GM19438 (cell line): ENCODE results near the gene FAM168A.

ENCODE experiments used
- ATAC-seq: cut with Tn5 transposase; IDR thresholded peaks from one replicate; pipeline ENCODE4 v1.9.1; 2021; ENCODE audit warnings: low read depth; ENCODE audit not compliant: unreplicated experiment

Gene FAM168A

DNA sequence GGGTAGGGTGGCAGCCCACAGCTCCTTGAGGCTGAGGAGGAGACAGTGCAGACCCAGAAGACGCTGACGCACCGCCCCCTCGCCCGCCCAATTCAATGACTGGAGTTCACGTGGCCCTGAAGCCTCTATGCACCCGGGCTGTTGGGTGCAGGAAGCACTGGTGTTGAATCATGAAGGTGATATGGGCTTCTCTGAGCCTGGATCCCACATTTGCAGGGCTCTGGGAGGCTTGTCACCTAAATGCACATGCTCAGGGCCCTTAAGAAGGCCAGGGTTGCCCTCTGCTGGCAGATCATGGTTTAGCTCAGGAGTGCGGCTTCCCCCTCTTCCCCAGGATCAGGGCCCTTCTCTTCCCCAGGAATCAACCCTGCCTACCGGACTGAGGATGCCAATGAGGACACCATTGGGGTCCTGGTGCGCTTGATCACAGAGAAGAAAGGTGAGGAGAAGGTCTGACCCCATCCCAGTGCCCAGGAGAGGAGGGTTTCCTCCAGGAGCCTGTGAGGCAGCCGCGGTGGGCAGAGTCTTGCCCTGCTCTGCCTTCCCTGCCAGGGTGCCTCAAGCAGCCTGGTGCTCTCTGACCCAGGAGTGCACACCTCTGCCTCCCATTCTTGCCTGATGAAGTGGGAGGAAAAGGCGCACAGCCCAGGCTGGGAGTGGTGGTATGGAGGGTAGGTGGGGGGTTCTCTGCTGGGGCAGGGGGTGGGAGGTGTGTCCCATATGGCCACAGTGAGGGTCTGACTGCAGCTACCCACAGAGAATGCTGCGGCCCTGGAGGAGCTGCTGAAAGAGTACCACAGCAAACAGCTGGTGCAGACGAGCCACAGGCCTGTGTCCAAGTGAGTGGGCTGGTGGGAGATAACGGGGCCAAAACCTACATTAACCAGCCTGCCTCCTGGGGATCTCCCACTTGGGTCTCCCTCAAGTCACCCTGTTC, 204.2 kb downstream of the FAM168A start:
- ATAC-seq = no peak

DNA sequence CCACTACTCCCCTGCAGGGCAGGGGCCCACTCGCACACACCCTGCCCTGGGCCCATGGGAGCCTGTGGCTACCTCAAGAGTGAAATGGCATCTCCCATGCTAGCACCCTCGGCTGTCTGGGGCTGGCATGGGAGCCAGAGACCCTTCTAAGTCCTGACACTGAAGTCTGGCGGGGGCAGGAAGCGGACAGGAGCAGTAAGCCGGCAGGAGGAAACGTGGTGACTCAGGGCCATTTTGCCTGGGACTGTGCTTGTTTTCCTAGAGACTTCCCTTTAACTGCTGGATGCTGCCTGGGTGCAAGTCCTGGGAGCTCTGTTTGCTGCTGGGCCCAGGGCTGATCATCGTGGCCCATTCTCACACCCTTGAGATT, 204.9 kb downstream of the FAM168A start:
- ATAC-seq = no peak

DNA sequence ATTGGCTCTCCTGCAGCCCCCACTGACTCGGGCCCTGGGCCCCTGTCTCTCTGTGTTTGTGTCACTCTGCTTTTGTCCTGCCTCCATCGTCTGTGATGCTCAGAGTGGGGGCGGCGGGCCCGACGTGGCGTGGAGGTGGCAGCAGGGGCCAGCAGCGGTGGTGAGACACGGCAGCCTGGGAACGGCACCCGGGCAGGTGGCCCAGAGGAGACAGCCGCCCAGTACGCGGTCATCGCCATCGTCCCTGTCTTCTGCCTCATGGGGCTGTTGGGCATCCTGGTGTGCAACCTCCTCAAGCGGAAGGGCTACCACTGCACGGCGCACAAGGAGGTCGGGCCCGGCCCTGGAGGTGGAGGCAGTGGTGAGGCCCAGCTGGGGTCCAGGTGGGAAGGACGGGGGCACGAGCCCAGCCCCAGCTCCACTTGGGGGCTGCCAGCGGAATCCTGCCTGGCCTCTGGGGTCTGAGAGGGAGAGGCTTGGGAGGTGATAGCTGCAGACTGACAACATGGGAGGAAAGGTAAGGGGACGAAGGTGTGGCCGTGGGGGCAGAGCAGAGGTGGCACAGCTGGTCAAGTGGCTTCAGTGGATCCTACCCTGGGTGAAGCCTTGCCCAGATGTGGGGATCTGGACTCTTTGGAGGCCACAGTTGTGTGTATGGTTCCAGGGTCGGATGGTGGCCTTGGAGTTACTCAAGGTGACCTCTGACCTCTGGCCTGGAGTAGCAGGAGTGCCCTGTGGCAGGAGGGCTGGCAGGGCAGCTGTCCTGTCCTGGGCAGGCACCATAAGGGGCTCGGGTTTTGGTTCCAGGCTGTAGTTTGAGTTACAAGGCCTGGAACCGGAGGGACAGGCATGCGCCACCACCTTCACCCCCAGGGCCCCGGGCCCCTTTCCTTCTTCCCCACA, 205.6 kb downstream of the FAM168A start:
- ATAC-seq = no peak

DNA sequence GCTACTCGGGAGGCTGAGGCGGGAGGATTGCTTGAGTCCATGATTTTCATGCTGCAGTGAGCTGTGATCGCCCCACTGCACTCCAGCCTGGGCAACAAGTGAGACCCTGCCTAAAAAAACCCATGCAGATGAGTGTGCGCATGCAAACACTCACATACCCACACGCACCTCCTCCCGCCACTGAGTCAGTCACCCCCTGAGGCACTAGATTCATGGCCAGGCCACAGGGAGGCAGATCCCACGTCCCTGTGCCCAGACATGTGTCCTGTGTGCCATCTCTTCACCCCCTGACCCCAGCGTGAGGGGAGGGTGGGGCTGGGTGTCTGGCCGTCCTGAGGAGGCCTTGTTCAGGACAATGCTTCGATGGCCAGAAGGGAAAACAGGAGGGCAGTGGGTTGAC, 206.2 kb downstream of the FAM168A start:
- ATAC-seq = no peak

DNA sequence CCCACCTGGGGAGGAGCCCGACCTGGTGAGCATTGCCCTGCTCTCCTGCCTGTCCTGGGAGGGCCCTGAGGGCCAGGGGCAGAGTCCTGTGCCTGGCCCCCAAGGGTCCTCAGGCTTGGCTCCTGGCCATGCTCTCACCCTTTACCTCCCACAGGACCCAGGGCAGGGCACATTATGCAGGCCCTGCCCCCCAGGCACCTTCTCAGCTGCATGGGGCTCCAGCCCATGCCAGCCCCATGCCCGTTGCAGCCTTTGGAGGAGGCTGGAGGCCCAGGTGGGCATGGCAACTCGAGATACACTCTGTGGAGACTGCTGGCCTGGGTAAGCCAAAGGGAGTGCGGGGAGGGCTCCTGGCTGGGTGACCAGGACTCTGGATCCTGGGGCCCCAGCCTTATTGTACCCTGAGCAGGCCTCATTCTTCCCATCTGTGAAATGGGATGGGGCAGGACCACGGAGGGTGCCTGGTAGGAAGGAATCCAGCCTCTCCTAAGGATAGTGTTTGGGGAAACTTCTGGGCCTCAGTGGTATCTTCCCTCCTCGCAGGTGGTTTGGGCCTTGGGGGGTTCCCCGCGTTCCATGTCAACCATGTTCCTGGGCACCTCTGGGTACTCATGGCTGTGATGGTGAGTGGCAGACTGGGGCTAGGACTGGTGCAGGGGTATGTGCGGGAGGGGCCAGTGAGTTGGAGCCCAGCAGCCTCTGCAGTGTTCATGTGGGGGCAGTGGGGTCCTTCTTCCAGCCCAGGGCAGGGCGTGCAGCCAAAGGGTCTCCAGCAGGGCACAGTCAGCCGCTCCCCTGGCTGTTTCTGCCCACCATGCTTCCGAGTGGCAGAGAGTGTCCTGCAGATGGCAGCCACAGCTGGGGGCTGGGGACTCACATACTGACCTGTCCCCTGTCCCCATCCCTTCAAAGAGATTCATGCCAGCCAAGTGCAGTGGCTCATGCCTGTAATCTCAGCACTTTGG, 207.0 kb downstream of the FAM168A start:
- ATAC-seq = no peak

DNA sequence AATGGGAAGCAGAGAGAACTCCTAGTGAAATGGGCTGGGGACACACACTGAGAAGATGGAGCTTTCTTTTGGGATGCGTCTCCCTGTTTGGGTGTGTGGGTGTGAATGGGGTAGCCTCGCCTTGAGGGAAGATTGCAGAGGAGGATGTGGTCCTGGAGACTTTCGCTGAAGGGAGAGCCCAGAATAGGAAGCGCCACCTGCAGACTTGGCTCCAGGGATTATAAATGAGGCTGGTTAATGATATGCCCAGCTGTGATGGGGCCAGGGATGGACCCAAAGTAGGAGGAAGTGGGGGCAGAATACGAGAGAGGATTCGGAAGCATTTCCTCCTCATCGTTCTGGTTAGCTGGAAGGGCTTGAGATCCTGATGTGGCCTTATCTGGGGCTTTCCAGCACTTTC, 208.0 kb downstream of the FAM168A start:
- ATAC-seq = no peak

DNA sequence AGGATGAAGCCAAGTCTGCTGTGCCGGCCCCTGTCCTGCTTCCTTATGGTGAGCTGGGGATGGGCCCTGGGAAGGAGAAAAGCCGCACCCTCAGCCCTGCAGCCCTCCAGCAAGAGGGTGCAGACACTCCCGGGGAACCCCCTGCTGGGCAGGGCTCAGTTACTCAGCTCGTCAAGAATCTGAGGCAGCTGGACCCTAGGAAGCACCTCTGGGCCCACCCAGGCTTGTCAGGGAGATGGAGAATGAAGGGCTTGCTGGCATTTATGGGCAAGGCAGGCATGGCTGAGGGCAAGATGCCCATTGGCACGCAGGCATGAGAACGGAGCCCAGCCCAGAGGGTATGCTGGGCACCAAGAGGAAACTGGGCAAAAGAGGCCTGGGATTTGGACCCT, 208.8 kb downstream of the FAM168A start:
- ATAC-seq = no peak

DNA sequence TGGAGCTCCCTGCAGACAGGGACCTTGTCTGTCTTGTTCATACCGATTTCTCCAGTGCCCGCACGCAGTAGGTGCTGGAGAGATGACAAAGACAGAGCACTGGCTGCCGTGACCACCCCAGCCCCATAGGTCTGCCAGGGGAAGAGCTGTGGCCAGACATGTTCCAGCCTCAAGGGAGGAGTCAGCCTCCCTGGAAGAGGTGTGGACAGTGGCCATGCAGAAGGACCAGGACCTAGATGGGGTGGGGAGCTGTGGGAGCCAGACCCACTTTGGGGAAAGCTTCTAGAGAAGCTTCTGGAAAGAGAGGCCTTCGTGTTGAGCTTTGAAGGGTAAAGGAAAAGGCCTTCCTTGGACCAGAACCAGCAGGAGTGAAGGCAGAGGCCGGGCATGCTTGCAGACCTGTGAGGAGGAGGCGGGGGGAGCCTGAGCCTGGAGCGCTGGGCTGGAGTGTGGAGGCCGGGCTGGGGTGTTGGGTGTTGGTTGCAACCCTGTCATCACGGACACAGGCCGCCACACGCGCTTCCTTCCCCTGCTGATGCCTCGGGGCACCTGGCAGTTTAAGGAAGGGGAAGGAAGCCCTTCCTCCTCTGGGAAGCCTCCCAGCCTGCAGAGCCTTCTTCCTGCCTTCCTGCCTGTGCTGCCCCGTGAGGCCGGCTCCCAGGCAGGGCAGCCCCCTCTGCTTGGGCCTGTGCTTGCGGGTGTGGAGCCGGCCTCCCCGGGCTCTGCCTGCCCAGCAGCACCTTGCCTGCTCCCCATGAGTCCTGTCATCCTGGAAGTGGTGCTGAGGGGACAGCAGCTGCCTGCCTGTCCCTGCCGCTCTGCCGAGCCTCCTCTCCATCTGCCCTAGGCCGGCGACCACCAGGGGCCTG, 209.4 kb downstream of the FAM168A start:
- no peak for ATAC-seq

DNA sequence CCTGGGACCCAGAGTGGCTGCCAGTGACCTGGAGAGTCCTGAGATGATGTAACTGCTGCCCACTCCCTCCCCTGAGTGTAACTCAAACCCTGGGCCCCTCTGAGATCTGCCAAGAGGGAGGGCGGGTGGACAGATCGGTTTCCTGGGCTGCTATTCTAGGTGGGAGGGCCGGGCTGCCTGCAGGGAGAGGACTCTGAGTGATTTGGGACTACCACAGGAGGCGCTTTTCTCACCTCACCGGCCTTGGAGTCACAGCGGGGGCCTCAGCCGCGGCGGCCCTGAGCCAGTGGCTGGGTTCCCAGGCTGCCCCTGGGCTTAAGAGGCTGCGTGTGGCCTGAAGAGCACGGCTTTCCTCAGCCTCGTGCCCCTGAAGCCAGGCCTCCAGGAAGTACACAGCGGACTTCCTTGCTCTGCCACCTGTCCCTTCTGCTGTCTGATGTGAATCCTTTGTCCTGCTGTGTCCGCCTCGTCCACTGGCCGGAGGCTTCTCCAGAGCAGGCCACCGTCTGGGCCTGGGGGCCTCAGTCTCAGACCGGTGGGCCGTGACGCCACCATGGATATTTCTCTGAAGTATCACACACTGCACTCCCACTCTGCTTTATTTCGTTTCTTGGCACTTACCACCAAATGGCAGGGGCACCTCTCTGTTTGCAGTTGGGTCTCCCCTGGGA, 210.2 kb downstream of the FAM168A start:
- ATAC-seq = no peak

DNA sequence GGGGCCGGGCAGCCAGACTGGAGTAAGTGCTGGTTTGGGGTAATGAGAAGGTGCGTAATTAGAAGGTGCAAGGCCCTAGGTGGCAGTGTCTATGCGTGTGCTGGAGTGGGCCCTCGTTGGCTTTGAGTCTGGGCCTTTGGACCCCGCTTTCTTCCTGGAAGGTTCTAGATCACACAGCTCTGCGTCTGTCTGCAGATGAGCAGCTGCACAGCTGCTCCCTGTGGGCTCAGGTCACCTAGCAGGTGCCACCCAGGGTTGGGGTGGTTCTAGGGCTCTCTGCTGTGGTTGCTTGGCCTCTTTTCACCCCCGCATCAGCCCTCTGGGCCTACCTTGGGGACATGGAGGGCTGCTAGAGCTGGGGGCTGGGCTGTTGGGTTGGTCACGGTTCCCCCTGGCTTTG, 211.4 kb downstream of the FAM168A start:
- ATAC-seq = no peak

DNA sequence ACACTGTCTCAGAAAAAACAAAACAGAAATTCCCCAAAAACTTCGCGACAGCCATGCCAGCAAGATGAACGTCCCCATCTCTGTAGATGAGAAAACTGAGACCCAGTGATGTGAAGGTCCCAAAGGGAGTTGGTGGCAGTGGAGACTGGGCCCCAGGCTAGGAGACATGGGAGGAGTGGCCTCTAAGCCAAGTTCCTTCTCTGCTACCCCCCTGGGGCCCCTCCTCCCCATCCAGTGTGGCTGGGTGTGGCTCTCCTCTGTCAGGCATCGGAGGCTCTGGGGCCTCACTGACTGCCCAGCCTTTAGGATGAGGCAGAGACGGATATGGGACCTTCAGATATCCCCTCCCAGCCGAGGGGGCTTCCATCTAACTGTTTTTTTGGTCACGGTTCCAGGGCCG, 211.9 kb downstream of the FAM168A start:
- no peak for ATAC-seq

DNA sequence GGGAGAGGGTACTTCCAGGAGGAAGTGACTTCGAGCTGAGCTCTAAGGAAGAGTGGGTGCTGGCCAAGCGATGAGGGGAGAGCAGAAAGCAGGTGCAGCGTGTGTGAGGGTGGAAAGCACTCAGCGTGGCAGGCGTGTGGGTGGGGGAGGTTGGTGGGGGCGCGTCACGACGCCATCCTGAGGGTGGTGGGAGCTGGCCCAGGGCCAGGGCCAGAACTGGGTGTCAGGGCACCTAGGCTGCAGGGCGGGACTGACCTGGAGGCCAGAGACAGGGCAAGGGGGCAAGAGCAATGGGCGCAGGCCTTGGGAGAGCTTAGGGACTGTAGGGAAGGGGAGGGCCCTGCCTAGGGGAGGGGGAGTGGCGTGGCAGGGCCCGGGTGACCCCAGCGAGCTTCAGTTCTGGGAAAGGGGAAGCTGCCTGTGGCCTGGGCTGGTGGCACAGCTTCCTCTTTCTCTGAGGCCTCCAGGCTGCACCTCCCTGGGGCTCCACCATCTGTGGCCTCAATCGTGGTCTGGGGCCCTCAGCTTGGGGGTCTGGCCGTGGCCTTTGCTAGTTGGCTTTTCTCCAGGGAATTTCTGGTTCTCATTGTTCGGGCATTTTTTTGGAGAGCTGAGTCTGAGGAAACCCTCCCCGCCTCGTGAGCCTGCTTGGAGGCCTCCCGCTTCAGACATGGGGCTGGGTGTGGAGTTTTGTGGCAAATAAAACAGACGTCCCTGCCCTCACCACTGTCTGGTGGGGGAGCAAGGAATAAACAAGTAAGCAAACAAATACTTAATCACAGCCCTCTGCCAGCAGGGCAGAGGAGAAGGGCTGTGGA, 212.8 kb downstream of the FAM168A start:
- ATAC-seq = peak; percentile 45

DNA sequence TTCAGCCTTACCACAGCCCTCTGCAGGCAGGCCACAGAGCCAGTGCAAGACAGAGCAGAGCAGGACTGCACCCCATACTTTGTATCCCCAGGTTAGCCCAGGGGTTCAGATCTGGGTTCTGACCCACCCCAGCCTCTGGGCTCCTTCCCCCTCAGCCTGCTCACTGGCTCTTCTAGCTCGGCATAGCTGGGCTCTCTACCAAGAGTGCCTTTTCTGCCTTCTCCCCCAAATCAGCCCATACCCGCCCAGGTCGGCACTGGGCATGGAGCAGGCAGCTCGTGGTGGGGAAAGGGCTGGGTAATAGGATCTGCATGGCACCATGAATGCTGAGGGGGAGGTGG, 213.4 kb downstream of the FAM168A start:
- ATAC-seq = no peak

DNA sequence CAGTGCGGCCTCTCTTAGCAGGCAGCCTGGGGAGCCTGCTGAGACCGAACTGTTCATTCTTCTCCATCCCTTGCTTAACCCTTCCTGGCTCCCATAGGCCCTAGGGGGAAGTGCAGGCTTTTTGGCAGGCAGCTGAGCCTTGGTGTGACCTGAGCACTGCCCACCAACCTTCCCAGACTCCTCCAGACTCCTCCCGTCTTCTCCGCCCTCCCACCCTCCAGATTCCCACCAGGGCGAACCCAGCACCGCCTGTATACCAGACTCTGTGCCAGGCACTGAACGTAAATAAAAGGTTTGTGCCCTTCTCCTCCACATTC, 213.8 kb downstream of the FAM168A start:
- no peak for ATAC-seq

DNA sequence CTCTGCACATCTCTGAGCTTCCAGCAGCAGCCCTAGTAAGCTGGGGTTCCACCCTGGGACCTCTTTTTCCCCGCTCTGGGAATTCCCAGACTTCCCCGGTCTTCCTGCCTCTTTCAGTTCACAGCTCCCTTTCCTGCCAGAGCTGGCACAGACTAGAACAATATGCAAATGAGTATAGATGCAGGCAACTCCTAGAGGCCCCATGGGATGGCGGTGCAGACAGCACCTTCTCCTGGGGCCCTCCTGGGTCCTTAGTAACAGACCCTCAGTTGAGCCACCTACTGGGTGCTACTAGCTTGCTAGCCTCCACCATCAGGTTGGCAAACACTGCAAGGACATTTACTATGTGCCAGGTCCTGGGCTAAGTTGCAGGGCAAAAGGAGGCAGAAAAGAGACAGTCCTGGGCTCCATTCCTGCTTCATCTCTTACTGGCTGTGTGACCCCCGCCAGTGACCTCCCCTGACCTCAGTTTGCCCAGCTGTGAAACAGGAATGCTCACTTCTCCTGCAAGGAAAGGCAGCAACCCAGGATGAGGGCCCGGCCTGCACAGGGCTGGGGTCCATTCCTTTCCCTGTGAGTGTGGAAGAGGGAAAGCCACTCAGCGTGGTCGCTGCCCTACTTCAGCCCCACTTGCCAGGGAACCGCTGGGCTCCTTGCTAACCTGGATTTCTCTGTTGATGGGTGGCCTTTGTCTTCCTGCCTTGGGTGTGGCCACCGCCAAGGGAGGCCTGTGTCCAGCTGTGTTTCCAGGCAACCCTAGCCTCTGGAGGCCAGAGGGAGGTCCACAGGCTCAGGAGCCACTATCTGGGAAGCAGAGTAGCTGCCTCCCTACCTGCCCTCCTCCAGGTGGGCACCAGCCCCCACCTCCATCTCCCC, 214.4 kb downstream of the FAM168A start:
- ATAC-seq = no peak

DNA sequence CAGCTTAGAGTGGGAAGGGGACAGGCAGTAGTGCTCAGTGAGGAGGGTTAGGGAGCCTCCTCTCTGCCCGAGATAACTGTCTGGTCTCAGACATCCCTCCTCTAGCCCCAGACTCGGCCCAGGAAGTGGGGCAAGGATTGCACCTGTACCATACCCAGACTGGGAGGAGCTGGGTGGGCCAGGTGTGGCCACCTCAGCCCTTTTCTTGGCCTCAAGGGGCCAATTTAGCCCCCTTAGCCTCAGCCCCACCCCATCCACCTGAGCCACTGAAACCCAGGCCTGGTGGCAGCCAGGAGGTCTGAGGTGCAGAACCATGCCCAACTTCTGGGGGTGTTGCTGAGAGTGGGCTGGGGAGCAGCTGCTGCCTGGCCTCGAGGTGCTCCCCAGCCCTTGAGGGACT, 215.2 kb downstream of the FAM168A start:
- no peak for ATAC-seq

DNA sequence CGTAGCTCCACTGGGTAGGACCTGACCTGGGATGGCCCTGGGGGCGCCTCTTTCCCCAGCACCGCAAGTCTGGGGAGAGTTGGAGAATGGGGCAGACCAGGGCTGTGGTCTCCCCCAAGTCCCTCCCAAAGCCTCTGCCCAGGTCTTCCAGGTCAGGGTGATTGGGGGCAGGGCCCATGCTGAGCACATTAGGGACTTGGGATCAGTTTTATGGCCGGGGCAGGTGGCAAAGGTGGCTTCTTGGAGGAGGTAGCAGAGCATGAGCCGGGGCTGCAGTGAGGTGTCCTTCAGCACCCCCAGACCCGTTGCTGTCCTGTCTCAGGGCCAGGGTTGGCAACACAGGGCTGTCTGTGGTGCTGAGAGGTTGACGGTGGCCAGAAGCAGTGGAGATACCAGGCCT, 215.7 kb downstream of the FAM168A start:
- no peak for ATAC-seq

DNA sequence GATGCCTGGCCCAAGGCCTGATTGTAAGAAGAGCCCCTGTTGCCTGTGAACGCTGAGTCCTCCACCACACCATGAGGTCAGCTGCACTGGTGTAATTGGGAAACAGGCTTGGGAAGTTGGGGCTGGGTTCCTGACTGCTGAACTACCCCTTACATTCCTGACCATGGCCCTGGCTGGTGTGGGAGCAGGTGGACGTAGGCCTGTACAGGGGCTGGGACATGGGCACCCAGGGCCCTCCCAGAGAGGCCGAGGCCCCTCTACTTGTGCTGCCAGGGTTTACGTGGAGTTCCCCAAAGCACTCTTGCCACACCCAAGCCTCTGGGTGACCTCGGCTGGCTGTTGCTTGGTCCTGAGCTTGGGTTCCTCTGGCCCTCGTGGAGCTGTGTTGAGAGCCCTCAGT, 216.3 kb downstream of the FAM168A start:
- no peak for ATAC-seq
